Adipocyte (in vitro differentiated cells): ENCODE measurements around the gene PEX10.
A peak's percentile ranks its signal among the peaks of the same experiment; 100 is the strongest.

Experiments used
- DNase-seq: peaks from one replicate; pipeline ENCODE4 v3.0.0-alpha.2; 2015; ENCODE audit warnings: low read depth
- H3K27me3 ChIP-seq: replicated peaks from 2 replicates; pipeline ENCODE4 v1.7.0; 2013; ENCODE audit warnings: mild to moderate bottlenecking, low read length, moderate library complexity; ENCODE audit not compliant: control insufficient read depth, insufficient read depth
- H3K36me3 ChIP-seq: 2 replicates; pipeline ENCODE4 v1.7.0; 2013; ENCODE audit warnings: low read length, mild to moderate bottlenecking, moderate library complexity; ENCODE audit not compliant: control insufficient read depth, insufficient read depth, severe bottlenecking
- H3K4me1 ChIP-seq: 2 replicates; pipeline ENCODE4 v1.7.0; 2013; ENCODE audit warnings: mild to moderate bottlenecking, low read length, moderate library complexity; ENCODE audit not compliant: control insufficient read depth, insufficient read depth
- H3K4me3 ChIP-seq: 2 replicates; pipeline ENCODE4 v1.7.0; 2013; ENCODE audit warnings: mild to moderate bottlenecking, low read length, moderate library complexity
- H3K9ac ChIP-seq: 2 replicates; pipeline ENCODE4 v1.7.0; 2013; ENCODE audit warnings: mild to moderate bottlenecking, low read length, moderate library complexity
- H3K9me3 ChIP-seq: 2 replicates; pipeline ENCODE4 v1.7.0; 2013; ENCODE audit warnings: mild to moderate bottlenecking, low read length, moderate library complexity; ENCODE audit not compliant: control insufficient read depth

Gene PEX10

DNA sequence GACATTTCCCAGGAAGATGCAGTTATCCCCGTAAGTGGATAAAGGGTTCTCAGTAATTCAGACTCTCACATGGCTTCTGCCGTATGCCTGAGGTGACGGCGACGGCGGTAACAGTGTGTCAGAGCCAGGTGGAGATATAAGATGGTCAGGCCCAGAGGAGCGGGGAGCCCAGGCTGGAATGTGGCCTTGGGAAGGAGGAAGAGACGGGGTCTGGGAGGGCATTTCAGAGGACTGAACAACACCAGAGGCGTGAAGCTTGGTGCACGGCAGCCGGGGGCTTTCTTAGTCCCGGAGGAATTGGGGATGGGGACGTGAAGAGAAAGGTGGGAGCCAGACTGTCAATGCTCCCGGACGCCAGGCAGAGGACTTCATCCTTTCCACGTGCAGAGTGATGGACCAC, 19.7 kb downstream of the PEX10 start:
- Histone ChIP-seq H3K36me3 (peaks cover 26% of the 10 kb centered on the region), H3K9ac (peak overlapping the region; percentile 93), H3K9me3 (no peaks in the 10 kb centered on the region), H3K4me1 (peaks cover 28% of the 10 kb centered on the region), H3K27me3 (no peaks in the 10 kb centered on the region), H3K4me3 (peak overlapping the region; percentile 87)
- DNase-seq: no peak

DNA sequence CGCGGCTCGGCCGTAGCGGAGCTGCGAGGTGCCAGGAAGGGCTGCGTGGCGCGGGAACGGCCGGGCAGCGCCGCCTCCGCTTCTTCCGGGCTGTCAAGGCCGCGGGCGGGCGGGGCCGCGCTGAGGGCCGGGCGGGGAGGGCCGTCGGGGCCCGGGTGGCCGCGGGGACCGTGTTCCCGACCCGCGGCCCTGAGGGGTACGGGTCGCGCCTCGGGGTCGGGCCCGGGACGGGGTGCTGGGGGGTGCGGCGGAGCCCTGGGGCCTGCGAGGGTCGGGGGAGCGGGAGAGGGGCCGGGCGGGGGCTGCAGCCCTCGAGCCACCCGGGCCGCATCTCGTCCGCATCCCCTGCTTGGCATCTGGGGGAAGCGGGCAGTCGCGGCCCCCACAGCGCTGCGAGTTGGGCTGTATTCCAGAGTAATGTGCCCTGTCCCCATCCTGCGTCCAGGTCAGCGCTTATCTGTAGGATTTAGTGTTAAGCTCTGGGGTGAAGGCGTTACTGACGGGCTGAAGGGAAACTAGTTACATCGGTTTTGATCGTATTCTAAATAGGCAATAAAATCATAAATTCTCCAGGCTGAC, 20.3 kb downstream of the PEX10 start:
- H3K9me3 ChIP-seq: no peaks in the 10 kb centered on the region
- DNase-seq: peak; percentile 40
- peak overlapping the region; percentile 87 for H3K4me3 ChIP-seq
- peak overlapping the region; percentile 93 for H3K9ac ChIP-seq
- peaks cover 27% of the 10 kb centered on the region for H3K4me1 ChIP-seq
- no peaks in the 10 kb centered on the region for H3K27me3 ChIP-seq
- peaks cover 23% of the 10 kb centered on the region for H3K36me3 ChIP-seq

DNA sequence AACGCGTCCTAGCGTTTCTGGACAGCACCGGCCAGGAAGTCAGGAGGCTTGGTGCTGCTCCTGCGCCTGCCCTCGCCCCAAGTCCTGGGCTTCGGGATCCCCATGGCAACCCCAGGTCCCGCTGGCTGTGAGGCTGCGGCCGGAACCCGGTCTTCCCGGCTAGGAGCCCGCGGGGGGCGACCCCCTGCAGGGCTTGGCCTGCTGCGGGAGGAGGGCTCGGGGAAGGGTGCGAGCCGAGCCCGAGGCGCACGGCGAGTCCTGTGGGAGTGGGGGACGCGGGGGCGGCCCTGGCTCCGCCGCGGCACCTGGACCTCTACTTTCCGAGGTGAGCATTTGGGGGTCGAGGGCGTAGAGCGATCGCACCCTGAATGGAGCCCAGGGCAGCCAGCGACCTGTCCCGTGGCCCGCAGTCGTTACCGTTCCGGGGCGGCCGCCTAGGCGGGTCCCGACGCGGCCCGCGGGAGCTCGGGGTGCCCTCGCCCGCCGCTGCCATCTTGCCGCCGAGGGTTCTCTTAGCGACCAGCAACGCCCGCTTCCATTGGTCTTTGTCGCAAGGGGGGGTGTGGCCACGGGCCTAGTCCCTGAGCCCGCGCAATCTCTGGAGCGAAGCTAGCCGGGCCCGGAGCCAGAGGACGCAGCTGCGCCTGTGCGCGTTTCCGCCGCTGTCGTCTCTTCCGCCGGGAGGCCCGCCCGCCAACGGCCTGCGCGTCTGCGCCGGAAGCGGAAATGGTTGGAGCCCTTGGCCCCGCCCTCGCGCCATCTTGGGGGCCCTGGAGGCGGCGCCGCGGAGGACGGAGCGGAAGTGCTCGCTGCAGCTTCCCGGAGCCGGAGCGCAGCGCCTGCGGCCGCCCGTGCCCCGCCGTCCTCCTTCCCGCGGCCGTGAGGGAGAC, 21.1 kb downstream of the PEX10 start, which contains the start of the genes MORN1 and RER1:
Gene MORN1, minus strand, starts transcription at position 514 of the 890 bp plus-strand sequence. Its CDS starts 21 bp downstream, at position 493.
Gene RER1, plus strand, starts transcription at position 801 of the 890 bp plus-strand sequence. CDS start 3,950 bp downstream, outside the sequence.
- peaks cover 20% of the 10 kb centered on the region for H3K4me1 ChIP-seq
- peak; percentile 100 for DNase-seq
- H3K27me3 ChIP-seq: no peaks in the 10 kb centered on the region
- H3K9me3 ChIP-seq: no peaks in the 10 kb centered on the region
- H3K36me3 ChIP-seq: peaks cover 21% of the 10 kb centered on the region
- peak within 1 kb of the TSS; percentile 87 for H3K4me3 ChIP-seq
- H3K9ac ChIP-seq: peak within 1 kb of the TSS; percentile 93

DNA sequence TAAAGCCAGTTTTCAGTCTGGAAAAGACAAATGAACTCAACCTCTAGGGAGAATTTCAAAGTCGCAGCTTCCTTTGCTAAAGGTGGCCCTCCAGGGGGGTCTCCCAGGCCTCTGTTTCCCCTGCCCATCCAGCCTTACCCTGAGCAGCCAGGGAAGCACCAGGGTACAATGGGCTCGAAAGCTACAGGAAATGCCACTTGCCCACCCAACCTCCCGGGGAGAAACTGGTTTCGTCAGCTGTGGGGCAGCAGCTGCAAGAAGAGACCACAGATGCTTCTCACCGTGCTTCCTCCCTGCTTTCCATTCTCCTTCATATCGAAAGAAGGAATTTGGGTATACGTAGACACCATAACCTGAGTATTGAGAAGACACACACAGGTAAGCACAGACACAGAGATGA, 22.7 kb downstream of the PEX10 start:
- Histone ChIP-seq H3K4me1 (peaks cover 20% of the 10 kb centered on the region), H3K4me3 (no peak overlapping the region), H3K9me3 (no peaks in the 10 kb centered on the region), H3K27me3 (no peaks in the 10 kb centered on the region), H3K36me3 (peaks cover 5% of the 10 kb centered on the region), H3K9ac (no peak overlapping the region)
- no peak for DNase-seq

DNA sequence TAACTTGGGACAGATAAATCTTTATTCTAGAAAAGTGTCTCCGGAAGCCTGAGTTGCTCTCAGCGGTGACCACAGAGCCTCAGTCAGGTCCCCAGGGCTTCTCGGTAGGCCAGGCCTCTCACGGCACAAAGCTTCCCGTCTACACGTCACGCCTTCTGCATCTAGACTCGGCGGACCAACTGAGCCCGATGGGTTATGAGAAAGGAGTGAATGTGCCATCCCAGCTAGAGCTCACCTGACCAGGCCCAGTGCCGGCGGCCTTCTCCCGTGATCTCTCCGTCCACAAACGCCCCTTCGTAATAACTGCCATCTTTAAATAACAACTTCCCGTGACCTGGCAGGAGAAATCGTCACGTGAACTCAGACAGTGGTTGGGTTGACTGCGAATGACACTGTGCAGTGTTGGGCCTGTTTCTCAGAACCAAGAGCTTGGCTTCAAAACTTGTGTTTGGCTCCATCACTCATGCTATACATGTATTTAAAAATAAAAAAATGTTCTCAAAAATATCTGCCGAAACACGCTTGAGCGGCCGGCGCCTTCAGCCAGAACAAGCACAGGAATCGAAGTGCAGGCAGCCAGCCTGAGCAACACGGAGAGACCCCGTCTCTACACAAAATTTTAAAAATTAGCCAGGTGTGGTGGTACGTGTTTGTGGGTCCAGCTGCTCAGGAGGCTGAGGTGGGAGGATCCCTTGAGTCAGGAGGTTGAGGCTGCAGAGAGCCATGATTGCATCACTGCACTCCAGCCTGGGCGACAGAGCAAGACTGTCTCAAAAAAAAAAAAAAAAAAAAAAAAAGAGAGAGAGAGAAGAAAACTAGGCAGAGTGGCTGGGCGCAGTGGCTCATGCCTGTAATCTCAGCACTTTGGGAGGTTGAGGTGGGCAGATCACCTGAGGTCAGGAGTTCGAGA, 24.1 kb downstream of the PEX10 start:
- DNase-seq: no peak
- no peaks in the 10 kb centered on the region for H3K27me3 ChIP-seq
- no peak overlapping the region for H3K9ac ChIP-seq
- no peak overlapping the region for H3K4me3 ChIP-seq
- no peaks in the 10 kb centered on the region for H3K9me3 ChIP-seq
- H3K36me3 ChIP-seq: peaks cover 5% of the 10 kb centered on the region
- peaks cover 15% of the 10 kb centered on the region for H3K4me1 ChIP-seq

DNA sequence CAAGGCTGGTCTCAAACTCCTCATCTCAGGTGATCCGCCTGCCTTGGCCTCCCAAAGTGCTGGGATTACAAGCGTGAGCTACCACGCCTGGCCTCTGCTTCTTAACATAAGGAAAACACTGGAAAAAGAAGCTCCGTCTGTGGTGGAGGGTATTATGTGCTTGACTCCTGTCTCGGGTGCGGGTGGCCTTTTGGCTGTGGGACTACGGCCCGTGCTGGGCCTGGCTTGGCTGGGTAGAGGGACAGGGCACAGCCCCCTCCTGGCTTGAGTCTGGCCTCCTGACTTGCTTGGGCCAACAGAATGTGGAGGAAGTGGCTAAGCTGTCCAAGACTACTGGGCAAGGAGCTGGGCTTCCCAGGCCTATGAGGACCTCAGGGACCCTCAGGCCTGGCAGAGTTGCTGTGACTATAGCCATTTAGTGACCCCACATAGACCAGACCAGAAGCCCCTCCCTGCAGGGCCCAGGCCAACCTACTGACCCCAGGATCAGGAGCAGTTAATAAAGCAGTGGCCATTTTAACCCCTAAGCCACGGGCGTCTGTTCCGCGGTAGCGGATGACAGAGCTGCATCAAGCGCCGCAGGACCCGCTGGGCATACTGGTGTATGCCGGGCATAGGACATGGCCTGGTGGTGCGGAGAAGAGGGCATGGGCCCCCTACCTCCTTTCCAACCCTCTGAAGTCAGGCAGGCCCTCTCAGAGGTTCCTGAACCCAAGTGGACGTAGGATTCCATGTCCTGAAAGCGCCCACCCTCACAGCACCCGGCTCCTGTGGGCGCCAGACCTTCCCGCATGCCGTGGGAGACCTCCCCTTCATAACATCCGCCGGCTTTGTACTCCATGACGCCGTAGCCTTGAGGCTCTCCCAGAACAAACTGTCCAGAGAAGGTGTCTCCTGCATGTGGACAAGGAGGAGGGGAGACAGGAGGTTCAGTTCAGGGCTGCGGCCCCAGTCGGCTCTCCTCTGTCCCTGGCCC, 25.4 kb downstream of the PEX10 start:
- Histone ChIP-seq H3K27me3 (no peaks in the 10 kb centered on the region), H3K4me1 (peaks cover 5% of the 10 kb centered on the region), H3K4me3 (no peak overlapping the region), H3K9ac (no peak overlapping the region), H3K36me3 (peaks cover 5% of the 10 kb centered on the region), H3K9me3 (no peaks in the 10 kb centered on the region)
- DNase-seq: no peak

DNA sequence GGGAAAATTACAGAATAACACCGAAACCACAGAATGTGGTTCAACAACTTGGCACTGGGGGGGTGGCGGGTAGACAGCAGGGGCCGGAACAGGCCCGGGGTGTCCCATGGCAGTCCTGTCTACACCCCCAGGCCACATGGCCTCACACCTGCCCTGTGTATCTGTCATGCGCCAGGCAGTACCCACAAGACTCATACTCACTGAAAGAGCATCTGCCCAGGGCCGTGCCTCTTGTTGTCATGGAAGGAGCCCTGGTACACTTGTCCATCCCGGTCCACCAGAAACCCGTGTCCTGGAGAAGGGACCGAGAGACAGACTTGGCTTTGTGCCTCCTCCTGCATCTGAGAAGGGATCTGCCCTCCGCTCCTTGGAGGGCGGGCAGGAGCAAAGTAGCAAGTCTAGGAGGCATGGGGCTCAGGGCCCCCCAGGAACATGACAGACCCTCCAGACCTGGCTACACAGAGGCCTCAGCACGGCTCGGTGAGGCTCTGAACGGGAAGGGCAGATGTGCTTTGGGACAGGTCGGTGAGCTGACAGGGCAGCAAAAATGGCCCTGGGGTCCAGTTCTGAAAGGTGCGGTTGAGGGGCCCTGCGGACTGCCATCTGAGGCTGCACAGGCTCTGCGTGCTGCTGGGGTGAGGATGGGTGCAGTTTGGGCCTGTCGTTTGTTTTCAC, 26.6 kb downstream of the PEX10 start:
- H3K4me3 ChIP-seq: no peak overlapping the region
- H3K36me3 ChIP-seq: peaks cover 5% of the 10 kb centered on the region
- H3K9ac ChIP-seq: no peak overlapping the region
- no peaks in the 10 kb centered on the region for H3K9me3 ChIP-seq
- no peak for DNase-seq
- no peaks in the 10 kb centered on the region for H3K27me3 ChIP-seq
- peaks cover 14% of the 10 kb centered on the region for H3K4me1 ChIP-seq

DNA sequence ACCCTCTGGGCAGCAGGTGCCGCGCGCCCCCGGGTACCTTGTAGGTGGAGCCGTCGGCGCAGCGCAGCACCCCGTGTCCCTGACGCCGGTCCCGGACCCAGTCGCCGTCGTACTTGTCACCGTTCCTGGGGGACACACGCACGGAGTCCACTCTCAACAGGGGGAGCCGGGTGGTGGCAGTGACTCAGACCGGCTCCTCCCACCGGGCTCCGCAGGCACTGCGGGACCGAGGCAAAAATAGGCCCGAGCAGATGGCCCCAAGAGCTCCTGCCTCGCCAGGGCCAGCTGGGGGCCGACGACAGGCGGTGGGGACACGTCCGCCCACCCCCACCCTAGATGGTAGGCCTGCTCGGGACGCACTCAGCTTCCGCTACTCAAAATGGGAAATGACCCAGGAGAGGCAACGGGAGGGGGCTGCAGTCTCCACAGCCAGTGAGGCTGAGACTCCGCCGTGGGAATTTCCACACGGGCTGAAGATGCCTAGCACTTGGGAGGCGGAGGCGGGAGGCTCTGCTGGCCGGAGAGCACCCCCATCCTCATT, 27.4 kb downstream of the PEX10 start:
- H3K27me3 ChIP-seq: no peaks in the 10 kb centered on the region
- no peak overlapping the region for H3K4me3 ChIP-seq
- H3K4me1 ChIP-seq: peaks cover 9% of the 10 kb centered on the region
- no peak for DNase-seq
- no peaks in the 10 kb centered on the region for H3K9me3 ChIP-seq
- H3K36me3 ChIP-seq: peaks cover 5% of the 10 kb centered on the region
- no peak overlapping the region for H3K9ac ChIP-seq

DNA sequence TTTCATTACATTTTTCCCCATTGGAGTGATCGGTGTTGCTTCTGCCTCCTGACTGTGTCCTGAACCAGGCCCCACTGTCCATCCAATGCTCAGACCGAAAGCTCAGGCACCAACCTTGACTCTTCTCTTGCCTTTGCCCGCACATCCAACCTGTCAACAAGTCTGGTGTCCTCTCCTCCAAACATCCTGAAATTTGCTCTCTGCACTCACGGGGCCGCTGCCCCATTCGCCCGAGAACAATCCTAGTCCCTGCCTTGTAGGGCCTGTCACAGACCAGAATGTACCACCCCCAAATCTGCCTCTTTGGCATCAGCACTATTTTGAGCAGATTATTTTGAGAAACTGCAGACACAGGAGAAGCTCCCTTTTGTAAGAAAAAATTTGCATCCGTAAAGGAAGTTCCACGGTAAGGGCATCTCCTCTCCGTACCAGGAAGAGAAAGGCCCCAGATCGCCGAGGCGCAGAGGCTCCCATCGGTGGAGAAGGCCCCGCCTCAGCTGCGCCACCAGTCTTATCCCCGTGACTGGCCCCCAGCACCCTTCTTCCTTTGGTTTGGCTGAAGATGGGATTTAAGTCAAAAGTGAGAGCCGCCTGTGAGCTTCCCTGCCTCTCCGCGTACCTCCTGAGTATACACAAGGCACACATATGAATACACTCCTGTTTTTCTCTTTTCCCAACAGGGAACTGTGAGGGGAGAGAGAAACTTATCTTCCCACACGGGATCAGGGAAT, 28.1 kb downstream of the PEX10 start:
- peaks cover 5% of the 10 kb centered on the region for H3K36me3 ChIP-seq
- no peak overlapping the region for H3K9ac ChIP-seq
- no peak overlapping the region for H3K4me3 ChIP-seq
- H3K9me3 ChIP-seq: no peaks in the 10 kb centered on the region
- DNase-seq: no peak
- H3K27me3 ChIP-seq: no peaks in the 10 kb centered on the region
- peaks cover 9% of the 10 kb centered on the region for H3K4me1 ChIP-seq
